GM18870 (cell line): ENCODE data around the gene MRPL24.
A peak's percentile ranks its signal among the peaks of the same experiment; 100 is the strongest.
"Not testable (repeated sequence)": the region's sequence is repeated elsewhere in the genome, so short reads cannot be mapped to it uniquely, and the experiment has no call there.

ENCODE experiments used
- ATAC-seq: cut with Tn5 transposase; IDR thresholded peaks from one replicate; pipeline ENCODE4 v1.9.1; 2021; ENCODE audit warnings: moderate library complexity; ENCODE audit not compliant: unreplicated experiment

Gene MRPL24

DNA sequence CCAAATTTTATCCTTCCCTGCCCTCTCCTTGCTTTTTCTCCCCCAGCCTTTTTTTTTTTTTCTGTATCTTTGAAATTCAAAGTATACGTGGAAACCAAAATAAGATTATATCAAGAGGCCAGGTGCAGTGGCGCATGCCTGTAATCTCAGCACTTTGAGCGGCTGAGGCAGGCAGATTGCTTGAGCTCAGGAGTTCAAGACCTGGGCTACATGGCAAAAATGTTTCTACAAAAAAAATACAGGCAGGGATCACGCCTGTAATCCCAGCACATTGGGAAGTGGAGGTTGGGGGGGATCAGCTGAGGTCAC lies 19.9 kb upstream of the MRPL24 start:
- no peak for ATAC-seq

GRCh38 chr1:156760092-156760795 lies 19.4 kb upstream of the MRPL24 start:
- ATAC-seq = no peak

GRCh38 chr1:156757572-156758253 lies 16.8 kb upstream of the MRPL24 start:
- not testable (repeated sequence) for ATAC-seq

GRCh38 chr1:156756355-156756754 lies 15.5 kb upstream of the MRPL24 start:
- no peak for ATAC-seq

DNA sequence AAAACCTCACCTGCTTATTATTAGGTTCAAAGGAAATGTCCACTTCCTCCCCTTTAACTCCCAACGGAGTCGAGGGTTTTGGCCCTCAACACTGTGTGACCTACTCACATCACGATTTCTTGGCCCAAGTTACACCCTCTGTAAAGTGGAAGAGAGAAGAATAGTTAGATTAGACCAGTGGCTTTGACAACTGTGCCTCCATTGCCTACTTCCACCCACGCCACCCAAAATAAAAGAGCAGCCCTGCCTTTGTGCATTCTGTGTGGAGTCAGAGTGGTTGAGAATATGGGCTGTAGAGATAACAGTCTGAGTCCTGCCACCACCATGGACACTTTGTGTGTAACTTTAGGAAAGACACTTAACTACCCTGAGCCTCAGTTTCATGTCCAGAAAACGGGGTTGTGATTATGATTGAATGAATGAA lies 14.7 kb upstream of the MRPL24 start:
- no peak for ATAC-seq

- no peak for ATAC-seq
Observed at GRCh38 chr1:156754219-156754618, 13.3 kb upstream of the MRPL24 start.

DNA sequence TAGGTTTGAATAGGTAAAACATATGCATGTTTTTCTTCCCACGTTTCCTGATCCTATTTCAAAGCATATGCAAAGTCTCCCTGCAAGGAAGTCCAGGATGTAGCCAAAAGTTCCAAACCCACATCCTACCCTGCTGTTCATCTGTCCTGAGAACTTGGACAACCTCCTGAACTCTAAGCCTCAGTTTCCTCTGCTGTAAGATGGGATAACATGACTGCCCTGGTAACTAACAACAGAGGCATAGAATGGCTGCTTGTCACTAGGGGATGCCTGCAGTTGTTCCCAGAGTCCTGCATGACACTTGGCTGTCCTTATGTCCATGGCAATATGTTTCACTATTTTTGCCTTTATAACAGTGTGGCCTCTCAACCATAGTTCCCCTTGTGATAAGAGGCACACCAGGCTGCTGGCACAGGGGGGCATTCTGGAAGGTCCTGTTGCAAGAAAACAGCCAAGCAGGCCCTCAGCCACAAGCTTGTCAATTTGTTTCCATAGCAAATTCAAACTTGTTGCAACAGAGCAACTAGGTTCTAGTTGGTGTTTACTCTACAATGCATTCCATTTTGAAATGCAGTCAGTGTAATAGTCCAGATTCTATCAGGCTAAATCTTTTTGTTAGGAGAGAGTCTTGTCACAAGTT lies 12.1 kb upstream of the MRPL24 start:
- no peak for ATAC-seq

- ATAC-seq = peak; percentile 42
Observed at GRCh38 chr1:156751757-156752481, 11.0 kb upstream of the MRPL24 start.

DNA sequence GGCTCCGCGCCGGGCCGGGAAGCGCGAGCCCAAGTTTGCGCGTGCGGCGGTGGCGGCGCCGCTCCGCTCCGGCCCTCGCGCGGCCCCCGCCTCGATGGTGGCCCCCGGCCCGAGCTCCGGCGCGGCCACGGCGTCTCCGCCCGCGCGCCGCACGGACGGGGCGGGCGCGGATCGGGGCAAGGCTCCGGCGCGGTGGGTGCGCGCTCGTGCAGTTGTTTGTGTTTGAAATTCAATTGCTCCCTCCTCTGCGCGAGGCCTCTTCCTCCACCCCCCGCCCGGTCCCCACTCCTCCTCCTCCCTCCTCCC lies 10.5 kb upstream of the MRPL24 start, which contains the start of gene HDGF:
Gene HDGF, minus strand, starts transcription at position 225 of the 306 bp plus-strand sequence. CDS start 246 bp downstream, outside the sequence.
- ATAC-seq = no peak

DNA sequence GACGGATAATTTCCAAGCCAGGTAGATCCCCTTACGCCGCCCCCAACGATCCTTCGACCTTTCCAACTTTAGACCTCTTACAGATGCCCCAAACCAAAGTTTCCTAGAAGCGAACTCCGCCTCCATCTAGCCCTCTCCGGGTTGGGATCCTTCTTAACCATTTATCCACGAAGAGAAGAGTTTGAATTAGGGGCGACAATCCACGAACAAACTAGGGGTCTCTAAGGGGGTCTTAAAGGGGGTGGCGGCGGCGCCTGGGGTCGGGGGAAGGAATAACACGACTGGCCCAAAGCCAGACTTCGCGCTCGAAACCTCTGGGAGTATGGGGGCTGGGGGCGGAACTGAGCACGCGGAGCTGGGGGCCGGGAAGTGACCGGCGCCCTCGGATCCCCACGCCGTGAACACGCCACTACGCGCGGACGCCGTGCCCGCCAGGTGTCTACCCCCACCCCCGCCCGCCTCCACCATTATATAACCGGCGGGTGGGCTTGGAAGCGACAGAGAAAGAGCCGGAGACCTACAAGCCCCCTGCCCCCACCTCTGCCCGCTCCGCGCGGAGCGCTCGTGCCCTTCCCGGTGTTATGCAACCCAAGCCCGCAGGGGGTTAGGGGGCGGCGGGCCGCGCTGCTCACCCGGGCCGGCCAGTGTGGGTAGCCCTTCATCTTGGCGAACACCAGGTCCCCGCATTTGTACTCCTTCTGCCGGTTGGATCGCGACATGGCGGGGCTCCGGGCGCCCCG lies 10.0 kb upstream of the MRPL24 start:
- ATAC-seq = no peak

- no peak for ATAC-seq
Observed at GRCh38 chr1:156750191-156750672, 9.3 kb upstream of the MRPL24 start.

GRCh38 chr1:156749419-156750118 lies 8.7 kb upstream of the MRPL24 start:
- no peak for ATAC-seq

DNA sequence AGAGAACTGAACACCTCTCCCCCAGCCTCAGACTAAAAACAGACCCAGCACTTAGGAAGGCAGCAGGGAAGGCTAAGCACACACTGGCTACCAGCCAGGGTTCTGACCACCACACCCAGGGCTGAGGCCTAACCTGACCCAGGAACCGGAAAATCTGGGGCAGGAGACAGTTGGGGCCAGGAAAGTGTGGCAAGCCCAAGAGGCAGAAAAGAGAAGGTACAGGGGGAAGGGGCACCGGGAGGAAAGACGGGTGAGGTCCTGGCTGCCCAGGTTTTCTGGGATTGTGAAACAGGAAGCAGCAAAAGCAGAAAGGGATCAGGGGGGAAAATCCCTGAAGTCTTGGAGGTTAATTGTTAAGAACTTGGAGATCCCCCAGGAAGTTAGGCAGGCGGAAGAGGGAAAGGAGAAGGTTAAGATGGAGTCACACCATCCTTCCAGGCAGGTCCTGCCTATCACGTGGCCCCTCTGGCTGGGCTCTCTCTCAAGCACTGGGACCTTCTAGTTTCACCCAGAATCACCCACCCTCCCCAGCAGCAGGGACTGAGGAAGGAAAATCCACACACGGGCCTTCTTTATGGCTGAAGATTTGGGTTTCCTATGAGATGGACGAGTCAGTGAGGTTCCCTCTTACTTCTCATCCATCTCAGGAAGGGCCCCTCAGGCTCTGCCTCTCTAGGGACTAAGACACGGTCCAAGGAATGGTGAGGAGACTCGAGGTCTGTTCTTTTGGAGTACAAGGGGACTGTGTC lies 8.0 kb upstream of the MRPL24 start:
- ATAC-seq = no peak

GRCh38 chr1:156747742-156748669 lies 7.1 kb upstream of the MRPL24 start:
- ATAC-seq = no peak

DNA sequence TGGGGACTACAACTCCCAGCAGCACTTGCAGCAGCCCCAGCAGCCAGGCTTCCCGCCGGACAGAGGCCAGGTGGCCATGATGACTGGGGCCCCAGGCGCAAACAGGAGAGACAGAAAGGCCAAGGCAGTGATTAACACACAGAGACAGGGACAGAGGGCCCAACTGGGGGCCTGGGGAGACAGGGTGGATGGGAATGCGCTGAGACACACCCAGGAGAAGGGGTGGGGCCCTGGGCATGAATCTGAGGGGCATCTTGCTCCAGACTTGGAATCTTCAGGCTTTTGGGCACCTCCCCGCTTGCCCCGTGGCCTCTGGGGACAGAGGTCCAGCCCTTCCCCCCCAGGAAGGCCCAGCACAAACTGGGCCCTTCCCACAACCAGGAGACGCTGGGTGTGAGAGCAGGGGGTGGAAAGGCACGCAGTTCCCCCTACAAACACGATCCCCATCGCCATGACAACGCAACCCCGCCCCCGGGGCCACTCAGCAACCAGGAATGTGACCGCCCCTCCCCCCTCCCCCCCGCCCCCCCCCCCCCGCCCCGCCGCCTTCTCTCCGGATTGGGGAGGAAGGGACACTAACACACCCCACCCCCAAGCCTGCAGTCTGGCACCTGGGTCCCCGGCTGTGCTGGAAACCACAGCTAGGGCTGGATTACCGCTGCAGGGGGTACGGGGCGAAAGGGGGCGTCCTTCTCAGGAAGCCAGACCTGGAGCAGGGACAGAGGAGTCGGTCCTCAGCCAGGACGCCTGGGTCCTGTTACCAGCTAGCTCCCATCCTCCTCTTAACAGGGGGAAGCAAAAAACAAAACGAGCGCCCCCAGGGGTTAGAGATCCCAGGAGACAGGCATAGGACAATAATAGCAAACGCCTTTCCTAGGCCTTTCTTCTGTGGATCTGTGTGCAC lies 6.1 kb upstream of the MRPL24 start:
- no peak for ATAC-seq

- ATAC-seq = no peak
Observed at GRCh38 chr1:156746406-156746727, 5.5 kb upstream of the MRPL24 start.

- ATAC-seq = no peak
Observed at GRCh38 chr1:156745881-156746280, 5.0 kb upstream of the MRPL24 start.
